Gastroesophageal sphincter (tissue), 4 donors: Measurements from ENCODE around the gene SLC50A1. TPM values are rescaled to one million over a fixed set of nuclear protein-coding genes. Genes with fewer than 3 reads are reported as not detected.

Source experiments
- ATAC-seq: fragments of 150-250 bp; one replicate; pipeline ENCODE4 v1.9.1; 2016; ENCODE audit warnings: mild to moderate bottlenecking, moderate library complexity
- H3K27ac ChIP-seq, 4 donors: fragments of 200-600 bp; sonication (generic) in 3 of 4; 1 replicate in 3 of 4; 2 replicates in 1 of 4; pipeline ENCODE4 v1.5.1; 2016 to 2019
- H3K27me3 ChIP-seq: fragments of 200-600 bp; sonication (generic); one replicate; pipeline ENCODE4 v1.5.1; 2019
- H3K36me3 ChIP-seq, 2 donors: fragments of 200-600 bp; sonication (generic); one replicate each; pipeline ENCODE4 v1.5.1; 2019; ENCODE audit warnings: control low read depth in 1 of 2
- H3K4me1 ChIP-seq, 3 donors: fragments of 200-600 bp; sonication (generic); 1 replicate in 2 of 3; 2 replicates in 1 of 3; pipeline ENCODE4 v1.5.1; 2016 to 2019; ENCODE audit warnings: control low read depth in 2 of 3
- H3K4me3 ChIP-seq, 2 donors: fragments of 200-600 bp; sonication (generic); one replicate each; pipeline ENCODE4 v1.5.1; 2019; ENCODE audit warnings: mild to moderate bottlenecking in 1 of 2, moderate library complexity in 1 of 2
- H3K9me3 ChIP-seq, 3 donors: fragments of 200-600 bp; sonication (generic); one replicate each; pipeline ENCODE4 v1.5.1; 2017 to 2019; ENCODE audit warnings: control low read depth in 2 of 3
- CTCF ChIP-seq, 4 experiments: fragments of 200-600 bp in 2 of 4; fragments of 450-650 bp in 2 of 4; sonication (generic) in 1 of 4; IDR thresholded peaks; one replicate each; pipeline ENCODE4 v1.5.1; 2017 to 2019; ENCODE audit warnings: antibody characterized with exemption in 4 of 4, mild to moderate bottlenecking in 2 of 4, moderate library complexity in 2 of 4
- EP300 ChIP-seq: sonication (generic); formaldehyde crosslinking; IDR thresholded peaks from one replicate; pipeline ENCODE4 v1.6.1; 2017; ENCODE audit warnings: antibody characterized with exemption, mild to moderate bottlenecking
- POLR2A ChIP-seq, 2 donors: fragments of 450-650 bp; IDR thresholded peaks; one replicate each; pipeline ENCODE4 v1.6.1; 2017; ENCODE audit warnings: antibody characterized with exemption in 2 of 2, mild to moderate bottlenecking in 2 of 2, moderate library complexity in 1 of 2
- POLR2AphosphoS5 ChIP-seq: sonication (generic); formaldehyde crosslinking; IDR thresholded peaks from one replicate; pipeline ENCODE4 v1.6.1; 2017; ENCODE audit warnings: antibody characterized with exemption
- WGBS, 2 donors: methylation state at CpG; one replicate each; pipeline ENCODE4 v1.1.5; 2018; ENCODE audit warnings: low coverage in 1 of 2; 5-methylcytosine and 5-hydroxymethylcytosine counted together
- total RNA-seq, 4 donors: library from RNA; depleted of rRNA; stranded (reverse); fragments of >200 nt; gene quantifications; one replicate each; pipeline ENCODE4 v1.1.0, GENCODE V29; 2016

Gene SLC50A1
- total RNA-seq, 4 donors from 2014 or later = 12.5 to 16.8 (median 13.9) TPM

GRCh38 chr1:155171836-155172731, 36.4 kb downstream of the SLC50A1 start:
- TF ChIP-seq CTCF (IDR thresholded peaks at IDR 0.05) = no peak
- no peak for TF ChIP-seq EP300
- TF ChIP-seq POLR2AphosphoS5 = no peak
- no peak for TF ChIP-seq POLR2A (IDR thresholded peaks at IDR 0.05)
- no peaks in the 10 kb centered on the region for H3K9me3 ChIP-seq
- H3K27ac ChIP-seq = peak overlapping the region; percentile 74 to 99 (median 96)
- peak overlapping the region; percentile 62 to 78 for H3K4me3 ChIP-seq
- H3K27me3 ChIP-seq = peaks cover 28% of the 10 kb centered on the region
- peaks cover 0 to 27% of the 10 kb centered on the region in 2 donors for H3K36me3 ChIP-seq
- peaks cover 0 to 60% (median 31%) of the 10 kb centered on the region in 3 donors for H3K4me1 ChIP-seq
- peak; percentile 20 for ATAC-seq
- WGBS, 2 donors = 50 to 61% methylated on average over 5 of the region's 8 CpGs

- Histone ChIP-seq H3K9me3 (no peaks in the 10 kb centered on the region), H3K4me3 (peak within 1 kb of the TSS; percentile 62 to 78), H3K27ac (peak within 1 kb of the TSS; percentile 74 to 99 (median 96)), H3K36me3 (peaks cover 0 to 27% of the 10 kb centered on the region in 2 donors), H3K4me1 (peaks cover 0 to 56% (median 24%) of the 10 kb centered on the region in 3 donors), H3K27me3 (peaks cover 28% of the 10 kb centered on the region)
- TF ChIP-seq POLR2AphosphoS5 = peak; percentile 75
- peak in 3 of 4 experiments; percentile 91 to 98 (median 95) for TF ChIP-seq CTCF (IDR thresholded peaks at IDR 0.05)
- peak; percentile 46 to 48 for TF ChIP-seq POLR2A (IDR thresholded peaks at IDR 0.05)
- TF ChIP-seq EP300 = no peak
- peak; percentile 92 for ATAC-seq
- WGBS, 2 donors = 0 to 1% methylated on average over 9 of the region's 57 CpGs
Measured at GRCh38 chr1:155172732-155173477, 37.3 kb downstream of the SLC50A1 start, which contains the start of gene KRTCAP2. KRTCAP2 (minus strand) TSS chr1:155173304; CDS start chr1:155173224, 80 bp downstream.

DNA sequence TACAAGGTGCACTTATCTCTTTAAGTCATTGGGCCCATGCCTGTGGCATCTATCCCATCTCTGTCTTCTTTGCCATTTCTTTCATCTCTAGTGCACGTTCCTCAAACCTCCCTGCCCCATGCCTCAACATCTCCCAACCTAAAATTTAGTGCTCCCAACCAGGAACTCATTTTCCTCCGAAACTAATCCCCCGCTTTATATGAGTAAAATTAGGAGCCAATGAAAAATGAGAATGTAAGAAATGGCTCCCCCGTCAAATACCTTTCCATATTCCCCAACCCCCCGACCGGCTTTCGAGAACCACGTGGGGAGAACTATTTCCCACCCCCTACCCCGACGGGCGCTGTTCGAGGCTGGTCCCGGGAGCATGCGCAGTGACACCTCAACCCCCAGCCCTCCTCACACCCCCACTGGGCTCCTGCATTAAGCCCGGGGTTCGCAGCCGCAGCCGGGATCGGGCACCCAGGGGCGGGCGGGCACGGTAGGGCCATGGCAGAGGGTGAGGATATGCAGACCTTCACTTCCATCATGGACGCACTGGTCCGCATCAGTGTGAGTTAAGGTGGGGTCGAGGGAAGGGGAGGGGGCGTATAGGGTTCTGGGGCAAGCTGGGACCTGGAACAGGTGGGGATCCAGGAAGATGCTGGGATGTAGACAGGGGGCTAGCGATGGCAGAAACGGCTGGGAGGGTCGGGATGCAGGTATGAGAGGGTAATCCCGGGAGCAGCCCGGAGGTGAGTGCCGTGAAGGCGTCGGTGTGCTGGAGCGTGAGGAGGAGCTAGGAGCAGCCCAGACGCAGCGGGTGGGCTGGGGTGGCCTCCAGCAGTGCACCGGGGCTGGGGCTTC, 38.0 kb downstream of the SLC50A1 start, which contains the start of gene TRIM46:
TRIM46 (plus strand) TSS at position 372 of the 846 bp plus-strand sequence; CDS start at position 490, 118 bp downstream.
- Histone ChIP-seq H3K36me3 (peaks cover 0 to 24% of the 10 kb centered on the region in 2 donors), H3K27me3 (peaks cover 28% of the 10 kb centered on the region), H3K9me3 (no peaks in the 10 kb centered on the region), H3K4me3 (peak within 1 kb of the TSS; percentile 62 to 78), H3K27ac (peak within 1 kb of the TSS; percentile 74 to 99 (median 96)), H3K4me1 (peaks cover 0 to 51% (median 24%) of the 10 kb centered on the region in 3 donors)
- WGBS, 2 donors = 1 to 5% methylated on average over 13 to 26 of the region's 38 CpGs
- no peak for TF ChIP-seq CTCF (IDR thresholded peaks at IDR 0.05)
- TF ChIP-seq EP300 = no peak
- no peak for TF ChIP-seq POLR2A (IDR thresholded peaks at IDR 0.05)
- no peak for TF ChIP-seq POLR2AphosphoS5
- ATAC-seq = no peak
